SK-N-SH treated with all-trans-retinoic acid at 6 μM for 48 hours (cell line): ENCODE measurements around the gene GRIK5.

ENCODE experiments used
- CSDC2 ChIP-seq: fragments of 250-450 bp; sonication (Bioruptor Pico); IDR thresholded peaks from 2 replicates; pipeline ENCODE4 v1.5.0; 2020; ENCODE audit warnings: mild to moderate bottlenecking, moderate library complexity
- ISL1 ChIP-seq: fragments of 250-450 bp; sonication (Bioruptor Pico); IDR thresholded peaks from 2 replicates; pipeline ENCODE4 v2.1.2; 2022; ENCODE audit warnings: mild to moderate bottlenecking, moderate library complexity
- TF ChIP-seq, protein P1 (sequence below): fragments of 250-450 bp; sonication (Bioruptor Pico); IDR thresholded peaks from 2 replicates; pipeline ENCODE4 v1.5.1; 2020; ENCODE audit warnings: low read depth, mild to moderate bottlenecking, moderate library complexity
- TF ChIP-seq, protein P2 (sequence below): fragments of 250-450 bp; sonication (Bioruptor Pico); IDR thresholded peaks from 2 replicates; pipeline ENCODE4 v1.8.0; 2020; ENCODE audit warnings: mild to moderate bottlenecking, moderate library complexity, borderline replicate concordance

DNA sequence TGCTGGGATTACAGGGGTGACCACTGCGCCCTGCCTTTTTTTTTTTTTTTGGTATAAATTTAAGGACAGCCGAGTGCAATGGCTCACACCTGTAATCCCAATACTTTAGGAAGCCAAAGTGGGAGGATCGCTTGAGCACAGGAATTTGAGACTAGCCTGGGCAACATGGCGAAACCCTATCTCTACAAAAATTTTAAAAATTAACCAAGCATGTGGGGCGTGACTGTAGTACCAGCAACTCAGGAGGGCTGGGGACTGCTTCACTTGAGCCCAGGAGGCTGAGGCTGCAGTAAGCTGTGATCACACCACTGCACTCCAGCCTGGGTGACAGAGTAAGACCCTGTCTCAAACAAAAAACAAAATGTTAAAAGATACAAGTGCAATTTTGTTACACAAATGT is 27.5 kb upstream of the GRIK5 start:
- TF ChIP-seq CSDC2 (CRISPR knock-in tag) (no peak), ISL1 (CRISPR knock-in tag) (no peak)
- TF ChIP-seq, protein P1, sequence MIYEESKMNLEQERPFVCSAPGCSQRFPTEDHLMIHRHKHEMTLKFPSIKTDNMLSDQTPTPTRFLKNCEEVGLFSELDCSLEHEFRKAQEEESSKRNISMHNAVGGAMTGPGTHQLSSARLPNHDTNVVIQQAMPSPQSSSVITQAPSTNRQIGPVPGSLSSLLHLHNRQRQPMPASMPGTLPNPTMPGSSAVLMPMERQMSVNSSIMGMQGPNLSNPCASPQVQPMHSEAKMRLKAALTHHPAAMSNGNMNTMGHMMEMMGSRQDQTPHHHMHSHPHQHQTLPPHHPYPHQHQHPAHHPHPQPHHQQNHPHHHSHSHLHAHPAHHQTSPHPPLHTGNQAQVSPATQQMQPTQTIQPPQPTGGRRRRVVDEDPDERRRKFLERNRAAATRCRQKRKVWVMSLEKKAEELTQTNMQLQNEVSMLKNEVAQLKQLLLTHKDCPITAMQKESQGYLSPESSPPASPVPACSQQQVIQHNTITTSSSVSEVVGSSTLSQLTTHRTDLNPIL (CRISPR knock-in tag): no peak
- TF ChIP-seq, protein P2, sequence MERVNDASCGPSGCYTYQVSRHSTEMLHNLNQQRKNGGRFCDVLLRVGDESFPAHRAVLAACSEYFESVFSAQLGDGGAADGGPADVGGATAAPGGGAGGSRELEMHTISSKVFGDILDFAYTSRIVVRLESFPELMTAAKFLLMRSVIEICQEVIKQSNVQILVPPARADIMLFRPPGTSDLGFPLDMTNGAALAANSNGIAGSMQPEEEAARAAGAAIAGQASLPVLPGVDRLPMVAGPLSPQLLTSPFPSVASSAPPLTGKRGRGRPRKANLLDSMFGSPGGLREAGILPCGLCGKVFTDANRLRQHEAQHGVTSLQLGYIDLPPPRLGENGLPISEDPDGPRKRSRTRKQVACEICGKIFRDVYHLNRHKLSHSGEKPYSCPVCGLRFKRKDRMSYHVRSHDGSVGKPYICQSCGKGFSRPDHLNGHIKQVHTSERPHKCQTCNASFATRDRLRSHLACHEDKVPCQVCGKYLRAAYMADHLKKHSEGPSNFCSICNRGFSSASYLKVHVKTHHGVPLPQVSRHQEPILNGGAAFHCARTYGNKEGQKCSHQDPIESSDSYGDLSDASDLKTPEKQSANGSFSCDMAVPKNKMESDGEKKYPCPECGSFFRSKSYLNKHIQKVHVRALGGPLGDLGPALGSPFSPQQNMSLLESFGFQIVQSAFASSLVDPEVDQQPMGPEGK: no peak
